Measurements from ENCODE around the gene IPPK.

- no peak for TF ChIP-seq CTCF (conservative IDR thresholded peaks at IDR 0.05 in 1 of 2, IDR thresholded peaks at IDR 0.05 in 1 of 2; ENCODE audit: extremely low read depth in 1 of 2, insufficient read depth in 1 of 2, low read depth in 1 of 2, low read length in 2 of 2)
- TF ChIP-seq EZH2 (IDR thresholded peaks at IDR 0.05; ENCODE audit: borderline replicate concordance, low read length): no peak
Measured at GRCh38 chr9:92712767-92713166, 42.8 kb upstream of the IPPK start.
